ENCODE measurements around the gene ZBTB7C.

ZBTB7C gene

DNA sequence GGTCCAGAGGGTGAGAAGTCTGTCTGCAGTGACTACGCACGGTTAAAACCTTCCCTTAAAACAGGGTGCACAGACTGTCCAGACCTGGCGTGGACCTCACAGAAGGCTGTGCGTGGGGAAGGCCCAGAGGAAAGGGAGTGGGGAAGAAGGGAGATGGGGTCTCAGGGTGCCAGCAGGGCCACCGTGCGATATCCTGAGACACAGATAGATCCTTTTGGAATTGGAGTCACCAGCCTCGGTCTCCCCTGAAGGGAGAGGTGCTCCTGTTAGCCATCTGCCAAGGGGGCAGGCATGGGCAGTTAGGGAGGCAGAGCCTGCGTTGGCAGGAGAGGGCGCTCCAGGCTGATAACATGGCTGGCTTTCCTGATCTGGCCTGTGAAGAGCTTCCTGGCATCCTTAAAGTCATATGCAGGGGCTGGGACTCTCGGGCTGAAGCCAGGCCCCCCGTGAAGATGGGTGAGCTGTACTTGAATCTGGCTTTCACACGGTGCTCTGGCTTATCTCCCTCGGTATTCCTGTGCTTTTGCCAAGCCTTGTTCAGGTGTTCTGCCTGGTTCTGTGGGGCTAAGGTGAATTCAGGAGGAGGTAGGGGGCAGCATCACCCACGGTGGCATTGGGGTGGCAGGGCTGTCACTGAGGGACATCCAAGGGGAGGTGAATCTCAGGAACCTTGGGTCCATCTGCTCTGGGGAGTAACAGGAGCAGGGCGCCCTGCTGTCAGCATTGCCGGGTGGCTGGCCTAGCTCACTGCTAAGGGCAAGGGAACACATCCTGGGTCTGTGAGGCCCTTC, 371.5 kb downstream of the ZBTB7C start:
- no peak for DNase-seq (ENCODE audit: low read depth in 2 of 2)

DNA sequence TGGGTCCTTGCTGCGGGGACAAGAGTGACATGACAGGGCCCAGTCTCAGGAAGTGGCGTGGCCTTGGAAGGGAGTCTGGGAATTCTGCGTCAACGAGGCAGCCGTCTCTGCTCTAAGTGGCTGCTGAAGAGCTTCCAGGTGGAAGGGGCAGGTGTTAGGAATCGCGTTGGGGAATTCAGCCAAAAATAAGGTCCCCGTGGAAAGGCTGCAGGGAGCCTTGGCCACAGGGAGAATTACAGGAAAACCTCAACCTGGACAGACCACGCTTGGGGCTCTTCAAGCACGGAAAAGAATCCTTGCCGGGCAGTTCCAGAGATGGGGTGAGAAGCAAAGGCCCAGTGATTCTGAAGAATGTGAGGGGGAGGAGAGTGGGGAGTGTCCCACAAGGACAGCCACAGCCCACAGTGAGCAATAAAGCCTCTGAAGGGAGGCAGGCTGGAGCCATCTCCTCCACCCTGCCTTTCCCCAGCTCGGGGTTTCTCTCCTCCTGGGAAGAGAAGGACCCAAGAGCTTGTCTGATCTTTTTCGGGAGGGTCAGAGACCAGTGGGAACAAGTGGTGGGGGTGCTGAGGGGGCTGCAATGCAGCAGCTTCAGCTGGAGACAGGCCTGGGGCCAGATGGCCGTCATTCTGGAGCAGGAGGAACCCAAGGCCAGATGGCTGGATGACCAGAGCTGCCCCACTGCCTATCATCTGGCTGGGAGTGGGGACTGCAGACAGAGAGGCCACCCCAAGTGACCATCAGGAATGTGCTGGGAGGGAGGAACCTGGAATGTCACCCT, 372.4 kb downstream of the ZBTB7C start:
- DNase-seq (ENCODE audit: low read depth in 2 of 2): no peak

GRCh38 chr18:48036226-48036625, 373.0 kb downstream of the ZBTB7C start:
- DNase-seq (ENCODE audit: low read depth in 2 of 2): no peak

DNA sequence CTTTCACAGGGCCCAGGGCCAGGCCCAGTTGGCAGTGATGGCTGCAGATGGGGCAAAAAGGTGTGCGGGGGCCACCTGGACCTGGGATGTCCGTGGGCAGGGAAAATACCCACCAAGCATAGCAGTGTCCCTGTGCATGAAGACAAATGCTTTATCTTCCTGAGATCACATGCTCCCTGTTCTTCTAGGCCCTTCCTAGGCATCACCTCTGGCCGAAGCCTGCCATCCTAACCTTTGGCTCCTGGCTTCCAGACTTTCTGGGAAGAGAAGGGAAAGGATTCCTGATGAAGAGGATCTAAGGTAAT, 373.7 kb downstream of the ZBTB7C start:
- DNase-seq (ENCODE audit: low read depth in 2 of 2): no peak

DNA sequence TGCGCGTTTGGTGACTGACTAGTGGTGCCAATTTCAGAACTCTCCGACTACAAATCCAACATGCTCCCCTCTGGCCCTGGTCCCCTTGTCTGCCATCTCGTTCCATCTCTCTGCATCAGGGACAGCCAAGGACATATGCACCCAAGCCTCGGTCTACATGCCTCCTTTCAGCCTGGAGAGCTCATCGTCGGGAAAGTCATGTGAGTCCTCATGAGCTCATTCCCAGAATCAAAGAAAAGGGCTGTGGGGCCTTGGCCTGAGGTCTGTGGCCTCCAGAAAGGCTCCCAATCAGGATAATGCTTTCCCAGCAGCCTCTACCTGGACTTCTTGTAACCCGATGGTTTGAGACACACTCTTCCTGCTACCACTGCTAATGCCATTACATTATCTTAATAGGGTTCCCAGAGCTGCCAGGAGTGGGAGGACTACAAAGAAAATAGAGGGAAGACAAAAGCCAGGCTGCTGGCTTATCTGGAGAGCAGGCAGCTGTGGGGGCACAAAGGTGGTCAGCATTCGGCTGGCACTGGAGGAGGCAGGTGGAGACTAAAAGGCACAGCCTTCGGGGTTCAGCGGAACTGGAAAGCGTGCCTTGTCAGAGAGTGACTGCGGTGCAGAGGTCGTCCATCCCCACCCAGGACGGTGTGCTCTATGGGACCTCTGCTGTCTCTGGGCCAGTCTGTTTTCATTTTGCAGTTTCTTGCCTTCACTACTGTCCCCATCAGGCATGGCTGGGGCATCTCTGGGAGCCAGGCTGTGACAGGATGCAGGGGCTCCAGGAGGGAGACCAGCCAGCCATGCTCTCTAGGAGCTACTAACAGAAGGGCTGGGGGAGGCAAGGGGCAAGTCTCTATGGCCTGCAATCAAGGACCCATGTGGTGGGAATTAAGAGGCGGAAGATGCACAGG, 374.3 kb downstream of the ZBTB7C start:
- DNase-seq (ENCODE audit: low read depth in 2 of 2): no peak

GRCh38 chr18:48033790-48034650, 375.2 kb downstream of the ZBTB7C start:
- no peak for DNase-seq (ENCODE audit: low read depth in 2 of 2)

DNA sequence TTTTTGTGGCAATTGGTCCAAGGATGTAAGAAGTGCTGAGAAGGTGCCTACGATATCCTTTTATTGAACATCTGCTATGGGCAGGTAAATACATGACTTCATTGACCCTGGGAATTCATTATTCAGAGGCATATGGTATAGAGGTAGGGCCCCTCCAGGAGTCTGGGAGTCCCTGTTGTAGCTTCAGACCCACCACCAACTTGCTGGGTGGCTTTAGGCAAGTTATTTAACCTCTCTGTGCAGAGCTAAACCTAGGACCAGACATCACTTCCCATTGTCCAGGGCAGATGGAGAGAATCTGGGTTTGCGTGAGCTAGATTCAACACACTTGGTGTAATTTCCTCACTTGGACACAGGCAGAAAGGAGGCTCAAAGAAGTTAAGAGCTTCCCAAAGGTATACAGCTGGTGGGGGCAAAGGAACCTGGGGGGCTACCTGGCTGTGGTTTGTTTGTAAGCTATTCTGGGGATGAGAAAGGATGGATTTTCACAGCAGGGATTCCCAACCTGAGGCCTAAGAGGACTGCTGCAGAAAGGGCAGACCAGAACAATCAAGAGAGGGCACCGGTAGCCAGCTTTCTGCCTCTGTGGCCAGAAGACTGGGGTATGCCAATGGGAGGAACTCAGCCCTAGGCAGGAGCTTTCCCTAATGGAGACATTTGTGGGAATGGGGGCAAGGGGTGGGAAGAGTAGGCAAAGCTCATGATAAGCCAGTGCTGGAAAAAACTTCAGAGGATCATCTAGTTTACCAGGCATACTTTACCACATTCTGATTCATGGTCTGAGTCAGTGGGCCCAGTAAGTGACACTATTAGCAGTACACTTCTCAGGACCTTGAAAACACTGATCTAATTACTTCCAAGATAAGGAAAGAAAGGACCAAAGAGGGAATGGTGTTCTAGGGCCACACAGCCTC, 376.1 kb downstream of the ZBTB7C start:
- DNase-seq (ENCODE audit: low read depth in 2 of 2): no peak

DNA sequence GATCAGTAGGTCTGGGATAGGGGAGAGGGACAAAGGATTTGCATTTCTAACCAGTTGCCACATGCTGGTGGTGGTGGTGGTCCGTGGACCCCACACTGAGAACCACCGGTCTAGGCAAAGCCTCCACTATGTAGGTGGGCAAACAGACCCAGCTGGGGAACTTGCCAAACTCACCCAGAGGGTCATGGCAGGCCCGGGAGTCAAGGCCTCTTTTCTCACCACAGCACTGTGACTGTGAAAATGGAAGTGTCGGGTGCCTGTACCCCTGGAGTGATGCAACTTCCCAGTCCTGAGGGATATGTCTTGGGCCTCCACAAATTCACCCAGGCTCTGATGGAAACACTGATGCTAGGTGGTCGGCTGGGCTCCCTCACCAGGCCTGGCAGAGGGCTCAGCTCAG, 377.5 kb downstream of the ZBTB7C start:
- no peak for DNase-seq (ENCODE audit: low read depth in 2 of 2)

- no peak for DNase-seq (ENCODE audit: low read depth in 2 of 2)
Observed at GRCh38 chr18:48030616-48031480, 378.3 kb downstream of the ZBTB7C start.

- no peak for DNase-seq (ENCODE audit: low read depth in 2 of 2)
Observed at GRCh38 chr18:48029296-48029986, 379.7 kb downstream of the ZBTB7C start.

DNA sequence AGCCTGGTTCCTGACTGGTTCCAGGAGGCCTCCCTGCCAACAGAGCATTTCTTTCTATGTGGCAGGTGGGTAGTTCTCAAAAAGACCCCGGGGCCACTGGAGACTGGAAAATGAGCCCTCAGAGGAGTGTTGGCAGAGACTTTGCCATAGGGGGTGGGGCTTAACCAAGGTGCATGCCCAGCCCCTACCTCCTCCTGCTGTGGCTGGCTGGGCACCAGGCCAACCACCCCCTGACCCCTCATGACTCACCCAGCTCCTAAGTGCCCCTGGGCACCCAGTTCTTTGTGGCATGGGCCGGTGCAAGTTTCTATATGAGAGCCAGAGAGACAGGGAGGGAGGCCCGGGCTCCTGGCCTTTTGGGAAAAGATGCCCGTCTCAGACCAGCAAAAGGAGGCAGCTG, 380.5 kb downstream of the ZBTB7C start:
- DNase-seq (ENCODE audit: low read depth in 2 of 2): no peak

- no peak for DNase-seq (ENCODE audit: low read depth in 2 of 2)
Observed at GRCh38 chr18:48028081-48028480, 381.1 kb downstream of the ZBTB7C start.

DNA sequence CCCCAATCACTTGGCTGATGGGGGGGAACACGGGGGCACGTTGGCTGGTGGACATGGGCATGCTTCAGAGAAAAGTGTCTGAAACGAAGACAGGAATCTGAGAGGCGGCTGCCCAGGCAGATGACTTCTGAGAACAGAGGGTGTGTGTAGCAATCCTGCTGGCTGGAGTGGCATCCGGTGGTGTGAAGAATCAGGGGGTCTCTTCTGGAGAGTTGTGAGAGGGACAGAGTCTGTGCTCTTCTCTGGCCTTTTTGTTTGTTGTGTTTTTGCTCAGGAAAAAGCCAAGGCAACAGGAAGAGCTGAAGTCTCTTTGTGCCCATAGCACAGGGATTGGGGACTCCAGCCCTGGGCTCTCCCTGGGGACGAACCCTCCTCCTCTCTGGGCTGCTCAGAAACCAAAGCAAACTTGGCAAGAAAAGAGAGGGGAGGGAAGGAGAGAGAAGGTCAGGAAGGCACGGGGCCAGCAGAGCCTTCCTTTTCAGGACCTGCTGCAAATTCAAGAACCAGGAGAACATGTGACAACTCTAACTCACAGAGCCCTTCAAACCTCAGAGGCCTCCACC, 381.7 kb downstream of the ZBTB7C start:
- no peak for DNase-seq (ENCODE audit: low read depth in 2 of 2)

DNA sequence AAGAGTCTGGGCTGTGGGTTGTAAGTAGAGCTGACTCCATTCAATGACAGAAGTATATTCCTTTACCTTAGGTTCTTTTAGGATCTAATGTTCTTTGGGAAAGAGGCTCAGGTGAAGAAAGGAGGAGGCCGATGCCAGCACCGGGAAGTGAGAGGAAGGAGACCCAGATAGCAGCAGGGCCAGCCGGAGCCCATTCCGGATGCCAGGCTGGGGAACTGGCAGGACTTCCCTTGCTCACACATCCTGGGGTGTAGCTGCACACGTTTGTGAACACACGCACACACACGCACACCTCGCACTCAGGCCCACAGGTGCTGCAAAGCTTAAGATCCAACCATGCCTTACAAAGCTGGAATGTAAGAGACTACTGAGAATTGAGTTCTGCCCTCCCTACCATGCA, 383.0 kb downstream of the ZBTB7C start:
- no peak for DNase-seq (ENCODE audit: low read depth in 2 of 2)

- DNase-seq (ENCODE audit: low read depth in 2 of 2): no peak
Observed at GRCh38 chr18:48024881-48025660, 384.1 kb downstream of the ZBTB7C start.

DNA sequence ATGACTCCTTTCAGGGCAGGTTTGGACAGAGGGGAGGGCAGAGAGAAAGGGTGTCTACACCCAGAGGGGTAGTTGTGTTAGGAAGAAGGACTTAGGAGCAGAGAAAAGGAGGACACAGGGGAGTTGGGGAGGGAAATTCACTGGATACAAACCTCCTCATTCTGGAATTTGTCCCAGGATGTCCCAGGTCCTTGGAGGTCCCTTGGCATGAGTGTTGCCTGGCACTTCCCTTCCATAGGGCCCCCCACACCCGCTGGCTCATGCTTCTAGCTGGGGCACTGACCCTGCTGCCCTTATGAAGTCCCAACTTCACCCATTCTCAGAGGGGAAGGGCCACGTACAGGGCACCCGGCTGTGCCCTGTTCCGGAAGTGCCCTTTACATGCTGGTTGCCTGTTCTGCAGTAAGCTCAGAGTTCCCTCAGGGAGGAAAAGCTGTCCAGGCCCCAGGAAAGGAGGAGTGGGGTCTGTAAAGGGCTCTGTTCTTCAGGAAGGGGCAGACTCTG, 385.1 kb downstream of the ZBTB7C start:
- no peak for DNase-seq (ENCODE audit: low read depth in 2 of 2)

DNA sequence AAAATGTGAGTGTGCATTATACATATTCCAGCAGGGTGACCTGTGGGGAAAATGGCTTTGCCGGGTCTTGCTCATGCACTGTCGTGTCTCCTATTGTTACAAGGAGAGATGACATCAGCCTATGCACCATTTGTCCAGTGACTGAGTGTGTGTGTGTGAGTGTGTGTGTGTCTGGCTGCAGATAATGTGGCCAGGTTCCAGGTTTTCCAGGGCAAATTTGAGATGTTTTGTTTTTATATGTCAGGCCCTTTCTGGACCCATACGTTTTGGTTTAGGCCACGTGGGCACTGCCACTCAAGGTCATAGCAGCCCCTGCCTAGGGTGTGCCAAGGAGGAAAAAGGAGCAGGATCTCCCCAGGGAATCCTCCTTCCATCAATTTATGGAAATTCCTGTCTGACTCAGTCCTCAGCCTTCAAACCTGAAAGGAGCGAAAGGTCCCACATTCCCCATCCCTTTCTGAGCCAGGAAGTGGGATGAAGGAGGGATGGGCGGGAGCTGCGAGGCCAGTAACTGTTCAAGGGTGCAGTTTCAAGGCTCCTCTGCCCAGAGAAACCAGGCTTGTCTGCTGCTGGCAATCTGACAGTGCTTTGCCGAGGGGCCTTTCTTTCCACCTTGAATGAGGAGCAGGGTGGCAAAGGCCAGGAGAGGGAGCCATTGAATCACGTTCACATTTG, 385.7 kb downstream of the ZBTB7C start:
- no peak for DNase-seq (ENCODE audit: low read depth in 2 of 2)

Measured in stimulated activated CD4-positive, alpha-beta T cell treated with anti-CD3 and anti-CD28 coated beads, Interleukin-12 subunit alpha, Interleukin-12 subunit beta, amount 100 ng/mL, for 24 hours (primary cell).